Measurements from ENCODE around the gene CARNS1.

- no peak for TF ChIP-seq ZNF274 (IDR thresholded peaks at IDR 0.05; ENCODE audit: low read depth, low read length)
- TF ChIP-seq SUZ12 (IDR thresholded peaks at IDR 0.05; ENCODE audit: extremely low read depth, insufficient read depth, insufficient read length), result no peak
- no peak for TF ChIP-seq YY1 (IDR thresholded peaks at IDR 0.05; ENCODE audit: insufficient read depth, insufficient read length)
Measured at GRCh38 chr11:67468456-67468758, 52.9 kb downstream of the CARNS1 start.
